OCI-LY1 (cell line): ENCODE data around the gene SLCO4A1.

Experiments used
- CTCF ChIP-seq: fragments of 200-600 bp; sonication (generic), shearing (Covaris generic); IDR thresholded peaks from 2 replicates; pipeline ENCODE4 v1.5.1; 2017; ENCODE audit warnings: mild to moderate bottlenecking, antibody characterized with exemption, low read length, moderate library complexity, mixed read lengths
- EZH2 ChIP-seq: fragments of 200-600 bp; sonication (generic), shearing (Covaris generic); IDR thresholded peaks from 2 replicates; pipeline ENCODE4 v1.8.0; 2017; ENCODE audit warnings: borderline replicate concordance, mixed run types, mild to moderate bottlenecking, antibody characterized with exemption, low read length, moderate library complexity, mixed read lengths

GRCh38 chr20:62660240-62660615 lies 17.9 kb downstream of the SLCO4A1 start:
- TF ChIP-seq CTCF, result no peak
- TF ChIP-seq EZH2, result no peak
